H1 (cell line): Measurements from ENCODE around the gene CDYL2. TPM values are rescaled to one million over a fixed set of nuclear protein-coding genes. Genes with fewer than 3 reads are reported as not detected.

Experiments used
- CTCF ChIA-PET: fragments of 300-600 bp; sonication (Branson Sonifier 250); formaldehyde crosslinking; loops from one replicate; lab custom pipeline; 2021; ENCODE audit not compliant: partially characterized antibody; lab: Charles Lee
- POLR2A ChIA-PET: fragments of 300-600 bp; sonication (Branson Sonifier 250); formaldehyde crosslinking; loops from one replicate; lab custom pipeline; 2021; ENCODE audit warnings: inconsistent platforms; ENCODE audit not compliant: partially characterized antibody; lab: Charles Lee
- DNase-seq, 2 experiments: peaks; one replicate each; pipeline versions ENCODE4 v3.0.0 to v3.0.0-alpha.2; 2010 to 2022; ENCODE audit warnings: low spot score in 2 of 2, low read depth in 1 of 2, mixed read lengths in 1 of 2
- FAIRE-seq: peaks from 2 replicates; lab custom pipeline; 2011; peaks lifted over from hg19 to GRCh38; lab: Jason Lieb, UNC
- H2AFZ ChIP-seq: 2 replicates; pipeline ENCODE4 v1.8.1; 2012; ENCODE audit warnings: low read length, inconsistent platforms
- H2AK5ac ChIP-seq: 2 replicates; pipeline ENCODE4 v1.6.1; 2013; ENCODE audit warnings: low read depth, low read length
- H2BK120ac ChIP-seq: replicated peaks from 2 replicates; pipeline ENCODE3; 2013; ENCODE audit warnings: low read depth, low read length, inconsistent platforms
- H2BK12ac ChIP-seq: 2 replicates; pipeline ENCODE4 v1.6.1; 2013; ENCODE audit warnings: low read depth, low read length
- H2BK15ac ChIP-seq: 2 replicates; pipeline ENCODE4 v1.6.1; 2013; ENCODE audit warnings: low read length
- H2BK20ac ChIP-seq: 2 replicates; pipeline ENCODE4 v1.6.1; 2013; ENCODE audit warnings: low read length
- H2BK5ac ChIP-seq: 2 replicates; pipeline ENCODE4 v1.6.1; 2013; ENCODE audit warnings: low read depth, low read length
- H3K14ac ChIP-seq: 2 replicates; pipeline ENCODE4 v1.6.1; 2013; ENCODE audit warnings: inconsistent platforms; ENCODE audit not compliant: insufficient read length
- H3K18ac ChIP-seq: 2 replicates; pipeline ENCODE4 v1.6.1; 2013; ENCODE audit warnings: low read length; ENCODE audit errors: extremely low read depth
- H3K23ac ChIP-seq: 2 replicates; pipeline ENCODE4 v1.6.1; 2013; ENCODE audit warnings: inconsistent platforms; ENCODE audit not compliant: insufficient read length
- H3K23me2 ChIP-seq: 2 replicates; pipeline ENCODE4 v1.6.1; 2013; ENCODE audit warnings: low read depth, low read length
- H3K27ac ChIP-seq: 2 replicates; pipeline ENCODE4 v1.6.1; 2011; ENCODE audit warnings: low read depth, low read length, inconsistent platforms
- H3K27me3 ChIP-seq, 4 experiments: replicated peaks in 1 of 4; 1 replicate in 1 of 4; 2 replicates in 3 of 4; pipeline versions ENCODE4 v1.6.1 to v1.8.1; 2011 to 2013; ENCODE audit warnings: low read length in 3 of 4, mild to moderate bottlenecking in 3 of 4, inconsistent platforms in 2 of 4, mixed read lengths in 2 of 4, moderate library complexity in 1 of 4; ENCODE audit not compliant: control insufficient read depth in 3 of 4, insufficient read depth in 3 of 4; ENCODE audit errors: extremely low read depth in 1 of 4
- H3K36me3 ChIP-seq, 4 experiments: 2 replicates each; pipeline versions ENCODE4 v1.6.1 to v1.8.1; 2011 to 2013; ENCODE audit warnings: mild to moderate bottlenecking in 4 of 4, low read length in 3 of 4, moderate library complexity in 2 of 4, control low read depth in 1 of 4, inconsistent platforms in 1 of 4; ENCODE audit not compliant: insufficient read depth in 4 of 4, control insufficient read depth in 2 of 4
- H3K4ac ChIP-seq: replicated peaks from 2 replicates; pipeline ENCODE3; 2013; ENCODE audit warnings: low read length, low read depth, mixed read lengths, inconsistent platforms; ENCODE audit not compliant: insufficient read length
- H3K4me1 ChIP-seq, 4 experiments: replicated peaks in 1 of 4; 1 replicate in 1 of 4; 2 replicates in 3 of 4; pipeline versions ENCODE4 v1.6.1 to v1.8.1; 2011 to 2013; ENCODE audit warnings: low read length in 3 of 4, inconsistent platforms in 2 of 4, mixed read lengths in 1 of 4; ENCODE audit not compliant: insufficient read depth in 4 of 4, control insufficient read depth in 3 of 4
- H3K4me2 ChIP-seq, 2 experiments: 2 replicates each; pipeline versions ENCODE4 v1.6.1 to v1.8.1; 2011 to 2013; ENCODE audit warnings: low read depth in 2 of 2, low read length in 2 of 2, control low read depth in 1 of 2, inconsistent platforms in 1 of 2, mild to moderate bottlenecking in 1 of 2; ENCODE audit not compliant: insufficient read depth in 1 of 2
- H3K4me3 ChIP-seq, 4 experiments: fragments of 200-600, 300-600 bp in 1 of 4; sonication (generic), shearing (Covaris generic), sonication (Bioruptor Twin) in 1 of 4; 2 replicates each; pipeline versions ENCODE4 v1.5.1 to v1.8.1; 2011 to 2016; ENCODE audit warnings: low read length in 4 of 4, low read depth in 3 of 4, control low read depth in 2 of 4, inconsistent platforms in 2 of 4, mild to moderate bottlenecking in 2 of 4, mixed read lengths in 1 of 4, moderate library complexity in 1 of 4; ENCODE audit not compliant: insufficient read depth in 2 of 4; ENCODE audit errors: extremely low read depth in 1 of 4
- H3K56ac ChIP-seq: replicated peaks from 2 replicates; pipeline ENCODE3; 2013; ENCODE audit warnings: low read depth, mild to moderate bottlenecking, mixed read lengths, low read length, inconsistent platforms; ENCODE audit not compliant: insufficient read length
- H3K79me1 ChIP-seq: 2 replicates; pipeline ENCODE4 v1.6.1; 2013; ENCODE audit warnings: low read depth, low read length, control low read depth
- H3K79me2 ChIP-seq, 2 experiments: 2 replicates each; pipeline versions ENCODE4 v1.6.1 to v1.8.1; 2012 to 2013; ENCODE audit warnings: low read length in 2 of 2, mild to moderate bottlenecking in 2 of 2, inconsistent platforms in 1 of 2; ENCODE audit not compliant: insufficient read depth in 2 of 2, control insufficient read depth in 1 of 2
- H3K9ac ChIP-seq, 4 experiments: replicated peaks in 1 of 4; 1 replicate in 1 of 4; 2 replicates in 3 of 4; pipeline versions ENCODE4 v1.6.1 to v1.8.1; 2011 to 2013; ENCODE audit warnings: low read depth in 3 of 4, low read length in 3 of 4, control low read depth in 2 of 4, mild to moderate bottlenecking in 2 of 4, moderate library complexity in 2 of 4, inconsistent platforms in 1 of 4; ENCODE audit errors: extremely low read depth in 1 of 4
- H3K9me3 ChIP-seq, 2 experiments: 2 replicates each; pipeline versions ENCODE4 v1.6.1 to v1.8.1; 2012 to 2013; ENCODE audit warnings: mild to moderate bottlenecking in 2 of 2, moderate library complexity in 2 of 2, control low read depth in 1 of 2, inconsistent platforms in 1 of 2, low read depth in 1 of 2, low read length in 1 of 2, mixed read lengths in 1 of 2; ENCODE audit not compliant: insufficient read depth in 2 of 2
- H4K20me1 ChIP-seq, 2 experiments: replicated peaks in 1 of 2; 2 replicates each; pipeline versions ENCODE3 to v1.8.1; 2011 to 2013; ENCODE audit warnings: inconsistent platforms in 2 of 2, low read length in 2 of 2, mild to moderate bottlenecking in 1 of 2; ENCODE audit not compliant: insufficient read depth in 2 of 2, control insufficient read depth in 1 of 2
- H4K5ac ChIP-seq: 2 replicates; pipeline ENCODE4 v1.6.1; 2013; ENCODE audit warnings: low read length, low read depth, mixed read lengths, inconsistent platforms; ENCODE audit not compliant: insufficient read length
- H4K8ac ChIP-seq: 2 replicates; pipeline ENCODE4 v1.8.0; 2013; ENCODE audit warnings: mild to moderate bottlenecking, moderate library complexity, low read length, inconsistent platforms; ENCODE audit not compliant: insufficient read depth; ENCODE audit errors: extremely low read depth
- H4K91ac ChIP-seq: replicated peaks from 2 replicates; pipeline ENCODE3; 2013; ENCODE audit warnings: low read length, mixed read lengths, inconsistent platforms; ENCODE audit not compliant: insufficient read length
- CBX8 ChIP-seq: fragments of 300-800, 300-1000 bp; sonication (generic); IDR thresholded peaks from 2 replicates; pipeline ENCODE4 v1.7.1; 2016; ENCODE audit warnings: low read depth, low read length, borderline replicate concordance
- RXRA ChIP-seq: IDR thresholded peaks from 2 replicates; pipeline ENCODE4 v1.6.1; 2011; ENCODE audit warnings: low read depth, mild to moderate bottlenecking, low read length, moderate library complexity; ENCODE audit not compliant: insufficient read depth
- WGBS, 2 experiments: shearing (Covaris generic) in 1 of 2; methylation state at CpG; one replicate each; pipeline versions ENCODE4 v1.1.6 to v1.1.7; 2013 to 2015; ENCODE audit warnings: low lambda C conversion rate in 2 of 2, mixed read lengths in 2 of 2, inconsistent platforms in 1 of 2, low coverage in 1 of 2, missing lambda C conversion rate in 1 of 2; ENCODE audit not compliant: insufficient replicate concordance in 2 of 2, insufficient coverage in 1 of 2, insufficient read length in 1 of 2; ENCODE audit errors: extremely low coverage in 1 of 2, missing lambda C conversion rate in 1 of 2; 5-methylcytosine and 5-hydroxymethylcytosine counted together
- polyA plus RNA-seq, 7 experiments: library from polyadenylated mRNA; depleted of rRNA in 3 of 7; stranded (reverse) in 5 of 7; unstranded in 2 of 7; fragments of >200 nt in 5 of 7; fragments of 200-250 nt in 2 of 7; gene quantifications; 1 replicate in 5 of 7; 2 replicates in 1 of 7; 4 replicates in 1 of 7; pipeline versions ENCODE4 v1.2.1 to v1.2.3, GENCODE V29; 2011 to 2013; ENCODE audit warnings: missing spikeins in 2 of 7, mixed read lengths in 2 of 7
- total RNA-seq: library from RNA; stranded (reverse); fragmentation: NEBNext Ultra II Directional; extraction: Animal tissue kit (Norgen Biotek cat#: 25700); gene quantifications from 2 replicates; pipeline ENCODE4 v1.2.1, GENCODE V29; 2021

CDYL2 gene
- total and polyA plus RNA-seq, 2 of the 8 experiments (the other 6 are each of a cell fraction or from before 2014, with no cell fraction given) = 0.33 to 5.3 TPM

DNA sequence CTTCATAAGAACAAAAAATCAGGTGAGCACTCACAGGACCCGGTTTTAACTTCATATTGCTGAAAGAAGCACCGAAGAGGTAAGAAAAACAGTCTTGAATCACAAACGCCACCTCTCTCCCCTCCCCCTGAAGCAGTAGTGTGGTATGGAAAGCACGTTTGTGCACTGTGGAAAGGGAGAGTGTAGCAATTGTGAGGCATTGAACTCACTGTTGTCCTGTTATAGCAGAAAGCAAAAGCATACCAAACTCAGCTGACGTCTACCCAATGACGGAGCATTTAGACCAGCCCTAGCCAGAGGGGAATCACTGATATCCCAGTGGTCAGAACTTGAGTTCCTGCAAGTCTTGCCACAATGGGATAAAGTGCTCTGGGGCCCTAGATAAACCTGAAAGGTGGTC is 164.8 kb downstream of the CDYL2 start:
- no peak overlapping the region for H4K8ac ChIP-seq
- no peaks in the 10 kb centered on the region for H3K79me1 ChIP-seq
- H3K18ac ChIP-seq = no peak overlapping the region
- no peak overlapping the region for H2BK5ac ChIP-seq
- H3K4me2 ChIP-seq = no peak overlapping the region
- DNase-seq (no peak), FAIRE-seq (no peak)
- H3K36me3 ChIP-seq = no peaks in the 10 kb centered on the region
- H2AK5ac ChIP-seq = no peak overlapping the region
- no peak overlapping the region for H4K91ac ChIP-seq
- no peaks in the 10 kb centered on the region for H3K27me3 ChIP-seq
- WGBS, 2 experiments = 80% methylated on average over 6 of the region's 6 CpGs; no CpG with 5 or more reads in 1 of the 2 experiments
- H2BK12ac ChIP-seq = 0 out of 2 replicates have a peak overlapping the region, but pooled peaks have one; percentile 43
- H3K27ac ChIP-seq = no peak overlapping the region
- H3K4me3 ChIP-seq = no peak overlapping the region
- no peak overlapping the region for H2BK20ac ChIP-seq
- no peak overlapping the region for H3K4ac ChIP-seq
- H2BK15ac ChIP-seq = no peak overlapping the region
- H4K5ac ChIP-seq = no peak overlapping the region
- POLR2A ChIA-PET = no interaction called here
- H3K56ac ChIP-seq = no peak overlapping the region
- no peak overlapping the region for H2BK120ac ChIP-seq
- H3K9me3 ChIP-seq = peaks cover 15 to 16% of the 10 kb centered on the region in 2 experiments; a peak in 3 of 4 replicates
- H3K9ac ChIP-seq = no peak overlapping the region
- H3K23ac ChIP-seq = no peak overlapping the region
- CTCF ChIA-PET = no interaction called here
- no peaks in the 10 kb centered on the region; the same call in 1 of the 2 replicates for H3K23me2 ChIP-seq
- no peaks in the 10 kb centered on the region for H3K79me2 ChIP-seq
- H2AFZ ChIP-seq = no peak overlapping the region
- no peaks in the 10 kb centered on the region for H3K4me1 ChIP-seq
- no peaks in the 10 kb centered on the region for H4K20me1 ChIP-seq
- no peak for TF ChIP-seq CBX8
- no peak for TF ChIP-seq RXRA
- no peak overlapping the region for H3K14ac ChIP-seq
